AG10803 (cell line): ENCODE data around the gene GDF11.

Source experiments
- DNase-seq: peaks from one replicate; pipeline ENCODE4 v3.0.0; 2010; ENCODE audit warnings: low read depth
- H3K4me3 ChIP-seq: 2 replicates; pipeline ENCODE4 v1.5.1; 2011; ENCODE audit warnings: mild to moderate bottlenecking, low read length, control low read depth
- CTCF ChIP-seq: conservative IDR thresholded peaks from 2 replicates; pipeline ENCODE4 v1.5.1; 2011; ENCODE audit warnings: mild to moderate bottlenecking, low read length, control low read depth, inconsistent platforms

Gene GDF11

GRCh38 chr12:55742719-55743405 lies at the start of gene GDF11:
Gene GDF11, plus strand, starts transcription at chr12:55743122. Its CDS starts 195 bp downstream, at chr12:55743317.
- no peak for TF ChIP-seq CTCF
- DNase-seq: peak; percentile 63
- peak within 1 kb of the TSS; percentile 74 for H3K4me3 ChIP-seq

GRCh38 chr12:55693323-55694187 lies 49.4 kb upstream of the GDF11 start:
- DNase-seq: no peak
- no peak overlapping the region for H3K4me3 ChIP-seq
- no peak for TF ChIP-seq CTCF

GRCh38 chr12:55694188-55694515 lies 48.8 kb upstream of the GDF11 start:
- H3K4me3 ChIP-seq: no peak overlapping the region
- no peak for TF ChIP-seq CTCF
- no peak for DNase-seq

- no peak overlapping the region for H3K4me3 ChIP-seq
- DNase-seq: no peak
- no peak for TF ChIP-seq CTCF
Measured at GRCh38 chr12:55694651-55695050, 48.3 kb upstream of the GDF11 start.

- no peak for DNase-seq
- H3K4me3 ChIP-seq: no peak overlapping the region
- TF ChIP-seq CTCF: no peak
Measured at GRCh38 chr12:55695349-55695748, 47.6 kb upstream of the GDF11 start.

- TF ChIP-seq CTCF: no peak
- no peak overlapping the region for H3K4me3 ChIP-seq
- DNase-seq: no peak
Measured at GRCh38 chr12:55696141-55696540, 46.8 kb upstream of the GDF11 start.
